H1 (cell line): ENCODE measurements around the gene PHACTR2. TPM values are rescaled to one million over a fixed set of nuclear protein-coding genes. Genes with fewer than 3 reads are reported as not detected.

ENCODE experiments used
- CTCF ChIA-PET: fragments of 300-600 bp; sonication (Branson Sonifier 250); formaldehyde crosslinking; loops from one replicate; lab custom pipeline; 2021; ENCODE audit not compliant: partially characterized antibody; lab: Charles Lee
- POLR2A ChIA-PET: fragments of 300-600 bp; sonication (Branson Sonifier 250); formaldehyde crosslinking; loops from one replicate; lab custom pipeline; 2021; ENCODE audit warnings: inconsistent platforms; ENCODE audit not compliant: partially characterized antibody; lab: Charles Lee
- DNase-seq, 2 experiments: peaks; one replicate each; pipeline versions ENCODE4 v3.0.0 to v3.0.0-alpha.2; 2010 to 2022; ENCODE audit warnings: low spot score in 2 of 2, low read depth in 1 of 2, mixed read lengths in 1 of 2
- FAIRE-seq: peaks from 2 replicates; lab custom pipeline; 2011; peaks lifted over from hg19 to GRCh38; lab: Jason Lieb, UNC
- H2AFZ ChIP-seq: 2 replicates; pipeline ENCODE4 v1.8.1; 2012; ENCODE audit warnings: low read length, inconsistent platforms
- H2AK5ac ChIP-seq: 2 replicates; pipeline ENCODE4 v1.6.1; 2013; ENCODE audit warnings: low read depth, low read length
- H2BK120ac ChIP-seq: replicated peaks from 2 replicates; pipeline ENCODE3; 2013; ENCODE audit warnings: low read depth, low read length, inconsistent platforms
- H2BK12ac ChIP-seq: 2 replicates; pipeline ENCODE4 v1.6.1; 2013; ENCODE audit warnings: low read depth, low read length
- H2BK15ac ChIP-seq: 2 replicates; pipeline ENCODE4 v1.6.1; 2013; ENCODE audit warnings: low read length
- H2BK20ac ChIP-seq: 2 replicates; pipeline ENCODE4 v1.6.1; 2013; ENCODE audit warnings: low read length
- H2BK5ac ChIP-seq: 2 replicates; pipeline ENCODE4 v1.6.1; 2013; ENCODE audit warnings: low read depth, low read length
- H3K14ac ChIP-seq: 2 replicates; pipeline ENCODE4 v1.6.1; 2013; ENCODE audit warnings: inconsistent platforms; ENCODE audit not compliant: insufficient read length
- H3K18ac ChIP-seq: 2 replicates; pipeline ENCODE4 v1.6.1; 2013; ENCODE audit warnings: low read length; ENCODE audit errors: extremely low read depth
- H3K23ac ChIP-seq: 2 replicates; pipeline ENCODE4 v1.6.1; 2013; ENCODE audit warnings: inconsistent platforms; ENCODE audit not compliant: insufficient read length
- H3K23me2 ChIP-seq: 2 replicates; pipeline ENCODE4 v1.6.1; 2013; ENCODE audit warnings: low read depth, low read length
- H3K27ac ChIP-seq: 2 replicates; pipeline ENCODE4 v1.6.1; 2011; ENCODE audit warnings: low read depth, low read length, inconsistent platforms
- H3K27me3 ChIP-seq, 4 experiments: replicated peaks in 1 of 4; 1 replicate in 1 of 4; 2 replicates in 3 of 4; pipeline versions ENCODE4 v1.6.1 to v1.8.1; 2011 to 2013; ENCODE audit warnings: low read length in 3 of 4, mild to moderate bottlenecking in 3 of 4, inconsistent platforms in 2 of 4, mixed read lengths in 2 of 4, moderate library complexity in 1 of 4; ENCODE audit not compliant: control insufficient read depth in 3 of 4, insufficient read depth in 3 of 4; ENCODE audit errors: extremely low read depth in 1 of 4
- H3K36me3 ChIP-seq, 4 experiments: 2 replicates each; pipeline versions ENCODE4 v1.6.1 to v1.8.1; 2011 to 2013; ENCODE audit warnings: mild to moderate bottlenecking in 4 of 4, low read length in 3 of 4, moderate library complexity in 2 of 4, control low read depth in 1 of 4, inconsistent platforms in 1 of 4; ENCODE audit not compliant: insufficient read depth in 4 of 4, control insufficient read depth in 2 of 4
- H3K4ac ChIP-seq: replicated peaks from 2 replicates; pipeline ENCODE3; 2013; ENCODE audit warnings: low read length, low read depth, mixed read lengths, inconsistent platforms; ENCODE audit not compliant: insufficient read length
- H3K4me1 ChIP-seq, 4 experiments: replicated peaks in 1 of 4; 1 replicate in 1 of 4; 2 replicates in 3 of 4; pipeline versions ENCODE4 v1.6.1 to v1.8.1; 2011 to 2013; ENCODE audit warnings: low read length in 3 of 4, inconsistent platforms in 2 of 4, mixed read lengths in 1 of 4; ENCODE audit not compliant: insufficient read depth in 4 of 4, control insufficient read depth in 3 of 4
- H3K4me2 ChIP-seq, 2 experiments: 2 replicates each; pipeline versions ENCODE4 v1.6.1 to v1.8.1; 2011 to 2013; ENCODE audit warnings: low read depth in 2 of 2, low read length in 2 of 2, control low read depth in 1 of 2, inconsistent platforms in 1 of 2, mild to moderate bottlenecking in 1 of 2; ENCODE audit not compliant: insufficient read depth in 1 of 2
- H3K4me3 ChIP-seq, 4 experiments: fragments of 200-600, 300-600 bp in 1 of 4; sonication (generic), shearing (Covaris generic), sonication (Bioruptor Twin) in 1 of 4; 2 replicates each; pipeline versions ENCODE4 v1.5.1 to v1.8.1; 2011 to 2016; ENCODE audit warnings: low read length in 4 of 4, low read depth in 3 of 4, control low read depth in 2 of 4, inconsistent platforms in 2 of 4, mild to moderate bottlenecking in 2 of 4, mixed read lengths in 1 of 4, moderate library complexity in 1 of 4; ENCODE audit not compliant: insufficient read depth in 2 of 4; ENCODE audit errors: extremely low read depth in 1 of 4
- H3K56ac ChIP-seq: replicated peaks from 2 replicates; pipeline ENCODE3; 2013; ENCODE audit warnings: low read depth, mild to moderate bottlenecking, mixed read lengths, low read length, inconsistent platforms; ENCODE audit not compliant: insufficient read length
- H3K79me1 ChIP-seq: 2 replicates; pipeline ENCODE4 v1.6.1; 2013; ENCODE audit warnings: low read depth, low read length, control low read depth
- H3K79me2 ChIP-seq, 2 experiments: 2 replicates each; pipeline versions ENCODE4 v1.6.1 to v1.8.1; 2012 to 2013; ENCODE audit warnings: low read length in 2 of 2, mild to moderate bottlenecking in 2 of 2, inconsistent platforms in 1 of 2; ENCODE audit not compliant: insufficient read depth in 2 of 2, control insufficient read depth in 1 of 2
- H3K9ac ChIP-seq, 4 experiments: replicated peaks in 1 of 4; 1 replicate in 1 of 4; 2 replicates in 3 of 4; pipeline versions ENCODE4 v1.6.1 to v1.8.1; 2011 to 2013; ENCODE audit warnings: low read depth in 3 of 4, low read length in 3 of 4, control low read depth in 2 of 4, mild to moderate bottlenecking in 2 of 4, moderate library complexity in 2 of 4, inconsistent platforms in 1 of 4; ENCODE audit errors: extremely low read depth in 1 of 4
- H3K9me3 ChIP-seq, 2 experiments: 2 replicates each; pipeline versions ENCODE4 v1.6.1 to v1.8.1; 2012 to 2013; ENCODE audit warnings: mild to moderate bottlenecking in 2 of 2, moderate library complexity in 2 of 2, control low read depth in 1 of 2, inconsistent platforms in 1 of 2, low read depth in 1 of 2, low read length in 1 of 2, mixed read lengths in 1 of 2; ENCODE audit not compliant: insufficient read depth in 2 of 2
- H4K20me1 ChIP-seq, 2 experiments: replicated peaks in 1 of 2; 2 replicates each; pipeline versions ENCODE3 to v1.8.1; 2011 to 2013; ENCODE audit warnings: inconsistent platforms in 2 of 2, low read length in 2 of 2, mild to moderate bottlenecking in 1 of 2; ENCODE audit not compliant: insufficient read depth in 2 of 2, control insufficient read depth in 1 of 2
- H4K5ac ChIP-seq: 2 replicates; pipeline ENCODE4 v1.6.1; 2013; ENCODE audit warnings: low read length, low read depth, mixed read lengths, inconsistent platforms; ENCODE audit not compliant: insufficient read length
- H4K8ac ChIP-seq: 2 replicates; pipeline ENCODE4 v1.8.0; 2013; ENCODE audit warnings: mild to moderate bottlenecking, moderate library complexity, low read length, inconsistent platforms; ENCODE audit not compliant: insufficient read depth; ENCODE audit errors: extremely low read depth
- H4K91ac ChIP-seq: replicated peaks from 2 replicates; pipeline ENCODE3; 2013; ENCODE audit warnings: low read length, mixed read lengths, inconsistent platforms; ENCODE audit not compliant: insufficient read length
- JUND ChIP-seq: IDR thresholded peaks from 2 replicates; pipeline ENCODE4 v1.6.1; 2011; ENCODE audit warnings: mild to moderate bottlenecking, improper control_type of control experiment, low read length
- KDM5A ChIP-seq: fragments of 200-600 bp; IDR thresholded peaks from 2 replicates; pipeline ENCODE4 v1.7.1; 2012; ENCODE audit warnings: mild to moderate bottlenecking, low read length, inconsistent platforms, mixed read lengths
- POU5F1 ChIP-seq: IDR thresholded peaks from 2 replicates; pipeline ENCODE4 v1.6.1; 2011; ENCODE audit warnings: low read depth, mild to moderate bottlenecking, low read length, moderate library complexity
- TEAD4 ChIP-seq: IDR thresholded peaks from 2 replicates; pipeline ENCODE4 v1.6.1; 2012; ENCODE audit warnings: low read depth, low read length, inconsistent platforms, mixed read lengths
- polyA plus RNA-seq, 7 experiments: library from polyadenylated mRNA; depleted of rRNA in 3 of 7; stranded (reverse) in 5 of 7; unstranded in 2 of 7; fragments of >200 nt in 5 of 7; fragments of 200-250 nt in 2 of 7; gene quantifications; 1 replicate in 5 of 7; 2 replicates in 1 of 7; 4 replicates in 1 of 7; pipeline versions ENCODE4 v1.2.1 to v1.2.3, GENCODE V29; 2011 to 2013; ENCODE audit warnings: missing spikeins in 2 of 7, mixed read lengths in 2 of 7
- total RNA-seq: library from RNA; stranded (reverse); fragmentation: NEBNext Ultra II Directional; extraction: Animal tissue kit (Norgen Biotek cat#: 25700); gene quantifications from 2 replicates; pipeline ENCODE4 v1.2.1, GENCODE V29; 2021
- TF ChIP-seq, protein P1 (sequence below): IDR thresholded peaks from 2 replicates; pipeline ENCODE4 v1.6.1; 2012; ENCODE audit warnings: inconsistent platforms
- TF ChIP-seq, protein P2 (sequence below), 3 experiments: IDR thresholded peaks; 1 replicate in 2 of 3; 2 replicates in 1 of 3; pipeline versions ENCODE4 v1.5.1 to v1.6.1; 2011; ENCODE audit warnings: low read length in 3 of 3, mild to moderate bottlenecking in 3 of 3, inconsistent platforms in 2 of 3, low read depth in 1 of 3, moderate library complexity in 1 of 3; ENCODE audit not compliant: insufficient read depth in 1 of 3; ENCODE audit errors: control extremely low read depth in 1 of 3

The PHACTR2 gene
- total and polyA plus RNA-seq, 2 of the 8 experiments (the other 6 are each of a cell fraction or from before 2014, with no cell fraction given), result 16.9 to 131 TPM

DNA sequence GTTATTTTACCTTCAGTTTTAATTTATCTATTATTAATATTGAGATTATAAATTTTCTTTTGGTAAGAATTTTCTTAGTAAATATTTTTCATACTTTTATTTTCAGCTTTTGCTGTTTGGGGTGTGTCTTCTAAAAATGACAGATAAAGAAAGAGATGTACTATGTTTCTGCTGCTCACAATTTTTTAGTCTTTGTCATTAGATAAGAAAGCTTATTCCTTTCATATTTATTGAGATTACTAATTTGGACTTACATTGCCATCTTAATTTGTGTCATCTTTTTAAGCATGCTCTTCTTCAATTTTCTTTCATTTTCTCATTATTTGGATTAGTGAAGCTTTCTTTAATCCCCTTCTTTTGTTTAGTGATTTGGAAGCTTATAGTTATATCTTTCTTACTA is 13.6 kb upstream of the PHACTR2 start:
- H2AFZ ChIP-seq, result no peak overlapping the region
- H4K91ac ChIP-seq, result no peak overlapping the region
- no peaks in the 10 kb centered on the region for H4K20me1 ChIP-seq
- no peak overlapping the region for H4K8ac ChIP-seq
- no peaks in the 10 kb centered on the region for H3K79me2 ChIP-seq
- no peak overlapping the region for H3K18ac ChIP-seq
- no peak overlapping the region for H4K5ac ChIP-seq
- no peaks in the 10 kb centered on the region for H3K79me1 ChIP-seq
- H3K4me3 ChIP-seq, result no peak overlapping the region
- no peak overlapping the region for H2BK5ac ChIP-seq
- no peak overlapping the region for H2BK12ac ChIP-seq
- H3K4me2 ChIP-seq, result no peak overlapping the region
- H3K27ac ChIP-seq, result no peak overlapping the region
- no peak overlapping the region for H2AK5ac ChIP-seq
- no peak overlapping the region for H2BK20ac ChIP-seq
- H3K14ac ChIP-seq, result no peak overlapping the region
- H3K9ac ChIP-seq, result no peak overlapping the region
- no peak overlapping the region for H2BK15ac ChIP-seq
- H3K9me3 ChIP-seq, result peaks cover 4 to 14% of the 10 kb centered on the region in 2 experiments; a peak in 3 of 4 replicates
- no peak overlapping the region for H2BK120ac ChIP-seq
- H3K23me2 ChIP-seq, result no peaks in the 10 kb centered on the region
- no peaks in the 10 kb centered on the region for H3K4me1 ChIP-seq
- no peaks in the 10 kb centered on the region; a peak in 3 of 8 replicates for H3K36me3 ChIP-seq
- no peak for FAIRE-seq
- POLR2A ChIA-PET, result interaction anchor here (0.9 kb wide), 1 partner anchor 81 kb away, joined by 3 read pairs; no protein-coding TSS in a partner anchor
- TF ChIP-seq JUND (no peak), KDM5A (no peak), TEAD4 (no peak), POU5F1 (no peak)
- TF ChIP-seq, protein P1, sequence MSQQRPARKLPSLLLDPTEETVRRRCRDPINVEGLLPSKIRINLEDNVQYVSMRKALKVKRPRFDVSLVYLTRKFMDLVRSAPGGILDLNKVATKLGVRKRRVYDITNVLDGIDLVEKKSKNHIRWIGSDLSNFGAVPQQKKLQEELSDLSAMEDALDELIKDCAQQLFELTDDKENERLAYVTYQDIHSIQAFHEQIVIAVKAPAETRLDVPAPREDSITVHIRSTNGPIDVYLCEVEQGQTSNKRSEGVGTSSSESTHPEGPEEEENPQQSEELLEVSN, result no peak
- TF ChIP-seq, protein P2, sequence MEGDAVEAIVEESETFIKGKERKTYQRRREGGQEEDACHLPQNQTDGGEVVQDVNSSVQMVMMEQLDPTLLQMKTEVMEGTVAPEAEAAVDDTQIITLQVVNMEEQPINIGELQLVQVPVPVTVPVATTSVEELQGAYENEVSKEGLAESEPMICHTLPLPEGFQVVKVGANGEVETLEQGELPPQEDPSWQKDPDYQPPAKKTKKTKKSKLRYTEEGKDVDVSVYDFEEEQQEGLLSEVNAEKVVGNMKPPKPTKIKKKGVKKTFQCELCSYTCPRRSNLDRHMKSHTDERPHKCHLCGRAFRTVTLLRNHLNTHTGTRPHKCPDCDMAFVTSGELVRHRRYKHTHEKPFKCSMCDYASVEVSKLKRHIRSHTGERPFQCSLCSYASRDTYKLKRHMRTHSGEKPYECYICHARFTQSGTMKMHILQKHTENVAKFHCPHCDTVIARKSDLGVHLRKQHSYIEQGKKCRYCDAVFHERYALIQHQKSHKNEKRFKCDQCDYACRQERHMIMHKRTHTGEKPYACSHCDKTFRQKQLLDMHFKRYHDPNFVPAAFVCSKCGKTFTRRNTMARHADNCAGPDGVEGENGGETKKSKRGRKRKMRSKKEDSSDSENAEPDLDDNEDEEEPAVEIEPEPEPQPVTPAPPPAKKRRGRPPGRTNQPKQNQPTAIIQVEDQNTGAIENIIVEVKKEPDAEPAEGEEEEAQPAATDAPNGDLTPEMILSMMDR (IDR thresholded peaks at IDR 0.05; ENCODE audit: control extremely low read depth in 1 of 3, insufficient read depth in 1 of 3, low read depth in 1 of 3, low read length in 3 of 3), result no peak
- no peak for DNase-seq
- no peak overlapping the region for H3K56ac ChIP-seq
- CTCF ChIA-PET, result interaction anchor here (1.1 to 1.4 kb wide), 2 partner anchors 11 to 72 kb away, joined by 3 to 4 read pairs; no protein-coding TSS in a partner anchor
- H3K27me3 ChIP-seq, result no peaks in the 10 kb centered on the region
- H3K23ac ChIP-seq, result no peak overlapping the region
- H3K4ac ChIP-seq, result no peak overlapping the region
